Measurements from ENCODE around the gene CGB5. TPM values are rescaled to one million over a fixed set of nuclear protein-coding genes. Genes with fewer than 3 reads are reported as not detected.

The CGB5 gene
- total and polyA plus RNA-seq, 12 donors: 0.72 TPM; not detected in 11

DNA sequence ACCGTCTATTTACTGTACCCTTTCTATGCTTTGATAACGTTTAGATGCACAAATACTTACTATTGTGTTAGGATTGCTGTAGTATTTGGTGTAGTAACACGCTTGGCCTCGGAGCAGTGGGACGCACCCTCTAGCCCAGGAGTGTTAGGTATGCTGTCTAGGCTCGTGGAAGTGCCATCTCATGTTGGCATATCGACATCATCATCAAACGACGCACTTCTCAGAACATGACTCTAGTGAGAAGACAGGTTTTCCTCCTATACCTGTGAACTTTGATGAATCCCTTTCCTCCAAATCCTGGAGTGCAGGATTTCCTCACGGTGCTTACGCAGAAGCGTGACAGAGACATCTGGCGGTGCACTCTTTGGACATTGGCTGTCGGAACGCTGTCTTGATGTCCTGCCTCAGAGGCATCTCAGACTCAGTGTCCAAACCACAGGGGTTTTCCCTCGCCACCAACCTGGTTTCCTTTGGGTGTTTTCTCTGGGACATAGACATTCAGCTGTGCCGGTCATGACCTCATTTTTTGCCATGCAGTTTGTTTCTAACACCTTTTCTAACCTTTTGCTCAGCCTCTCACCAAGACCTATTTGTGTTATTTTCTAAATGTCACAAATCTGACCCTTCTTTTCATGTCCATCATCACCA, 47.9 kb downstream of the CGB5 start:
- Histone ChIP-seq H3K9me3 (replicated peaks in 1 of 3) (no peaks in the 10 kb centered on the region), H3K36me3 (replicated peaks in 1 of 2) (peaks cover 0 to 85% of the 10 kb centered on the region in 2 donors), H3K27me3 (no peaks in the 10 kb centered on the region), H3K27ac (no peak overlapping the region), H3K4me1 (replicated peaks in 1 of 2) (peaks cover 3 to 30% of the 10 kb centered on the region in 2 donors), H3K4me3 (no peak overlapping the region)
- intact Hi-C loops (cut with DNase I): no loop called here
- DNase-seq: no peak
- TF ChIP-seq POLR2A (IDR thresholded peaks at IDR 0.05): no peak
- TF ChIP-seq, protein P1, sequence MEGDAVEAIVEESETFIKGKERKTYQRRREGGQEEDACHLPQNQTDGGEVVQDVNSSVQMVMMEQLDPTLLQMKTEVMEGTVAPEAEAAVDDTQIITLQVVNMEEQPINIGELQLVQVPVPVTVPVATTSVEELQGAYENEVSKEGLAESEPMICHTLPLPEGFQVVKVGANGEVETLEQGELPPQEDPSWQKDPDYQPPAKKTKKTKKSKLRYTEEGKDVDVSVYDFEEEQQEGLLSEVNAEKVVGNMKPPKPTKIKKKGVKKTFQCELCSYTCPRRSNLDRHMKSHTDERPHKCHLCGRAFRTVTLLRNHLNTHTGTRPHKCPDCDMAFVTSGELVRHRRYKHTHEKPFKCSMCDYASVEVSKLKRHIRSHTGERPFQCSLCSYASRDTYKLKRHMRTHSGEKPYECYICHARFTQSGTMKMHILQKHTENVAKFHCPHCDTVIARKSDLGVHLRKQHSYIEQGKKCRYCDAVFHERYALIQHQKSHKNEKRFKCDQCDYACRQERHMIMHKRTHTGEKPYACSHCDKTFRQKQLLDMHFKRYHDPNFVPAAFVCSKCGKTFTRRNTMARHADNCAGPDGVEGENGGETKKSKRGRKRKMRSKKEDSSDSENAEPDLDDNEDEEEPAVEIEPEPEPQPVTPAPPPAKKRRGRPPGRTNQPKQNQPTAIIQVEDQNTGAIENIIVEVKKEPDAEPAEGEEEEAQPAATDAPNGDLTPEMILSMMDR (IDR thresholded peaks at IDR 0.05): no peak
- 86 to 91% (median 88%) methylated on average over 17 of the region's 17 CpGs for WGBS, 4 donors

DNA sequence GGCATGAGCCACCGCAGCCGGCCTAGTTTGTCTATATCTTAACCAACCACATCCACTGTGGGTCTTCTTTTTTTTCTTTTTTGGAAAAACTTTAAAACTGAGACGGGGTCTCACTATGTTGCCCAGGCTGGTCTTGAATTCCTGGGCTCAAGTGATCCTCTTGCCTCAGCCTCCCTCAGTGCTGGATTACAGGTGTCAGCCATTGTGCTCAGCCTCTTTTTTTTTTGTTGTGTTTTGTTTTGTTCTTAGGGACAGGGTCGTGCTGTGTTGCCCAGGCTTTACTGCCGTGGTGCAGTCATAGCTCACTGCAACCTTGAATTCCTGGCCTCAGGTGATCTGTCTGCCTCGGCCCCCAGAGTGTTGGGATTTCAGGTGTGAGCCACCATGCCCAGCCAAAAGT, 49.0 kb downstream of the CGB5 start:
- no peaks in the 10 kb centered on the region for H3K9me3 ChIP-seq (replicated peaks in 1 of 3)
- peaks cover 0 to 18% of the 10 kb centered on the region in 2 donors for H3K4me1 ChIP-seq (replicated peaks in 1 of 2)
- no peak for DNase-seq
- no peak overlapping the region for H3K4me3 ChIP-seq
- intact Hi-C loops (cut with DNase I): no loop called here
- WGBS, 4 donors: 81 to 90% (median 82%) methylated on average over 6 of the region's 6 CpGs
- peaks cover 0 to 92% of the 10 kb centered on the region in 2 donors for H3K36me3 ChIP-seq (replicated peaks in 1 of 2)
- TF ChIP-seq, protein P1 (IDR thresholded peaks at IDR 0.05): no peak
- TF ChIP-seq POLR2A (IDR thresholded peaks at IDR 0.05): no peak
- H3K27me3 ChIP-seq: no peaks in the 10 kb centered on the region
- H3K27ac ChIP-seq: no peak overlapping the region

Small RNA genes lying within 50 kb of the gene (microRNA-seq; reads per million reads assigned to microRNA genes)
- 0 to 0.28 (median 0) reads per million in 3 donors for gene MIR6798

Small RNA genes lying within 50 kb of the gene (small RNA-seq; reads per million reads assigned to genes)
- gene MIR6798 (0 reads per million in 2 donors), gene RN7SL708P (0 reads per million in 2 donors)

Other genes with a start within 250 kb of the CGB5 start
- 100 to 1,000 TPM in 7 of 9 donors, 10 to 100 TPM in 2; 57.5 to 163 (median 107) TPM for gene BCAT2, start 232.8 kb upstream of the CGB5 start, total RNA-seq
- gene BCAT2, start 232.8 kb upstream of the CGB5 start, polyA plus RNA-seq: 100 to 1,000 TPM in 1 of 3 donors, 10 to 100 TPM in 2; 82.9 to 114 (median 87.6) TPM
- gene HSD17B14, start 207.4 kb upstream of the CGB5 start, total RNA-seq: 10 to 100 TPM; 18.9 to 63.0 (median 40.1) TPM
- 100 to 1,000 TPM in 2 of 3 donors, 1 to 10 TPM in 1; 7.4 to 178 (median 135) TPM for gene HSD17B14, start 207.4 kb upstream of the CGB5 start, polyA plus RNA-seq
- gene PLEKHA4, start 175.2 kb upstream of the CGB5 start, total RNA-seq: 10 to 100 TPM in 8 of 9 donors, 1 to 10 TPM in 1; 4.5 to 65.1 (median 24.5) TPM
- 10 to 100 TPM in 2 of 3 donors, 1 to 10 TPM in 1; 7.1 to 74.6 (median 70.8) TPM for gene PLEKHA4, start 175.2 kb upstream of the CGB5 start, polyA plus RNA-seq
- gene PPP1R15A, start 171.4 kb upstream of the CGB5 start, total RNA-seq: 10 to 100 TPM; 18.2 to 54.6 (median 39.4) TPM
- 100 to 1,000 TPM in 1 of 3 donors, 10 to 100 TPM in 2; 49.2 to 174 (median 73.3) TPM for gene PPP1R15A, start 171.4 kb upstream of the CGB5 start, polyA plus RNA-seq
- under 1 TPM in 5 of 9 donors, not detected in 4; 0.14 to 0.72 (median 0.27) TPM for gene TULP2, start 145.1 kb upstream of the CGB5 start, total RNA-seq
- gene TULP2, start 145.1 kb upstream of the CGB5 start, polyA plus RNA-seq: under 1 TPM in 1 of 3 donors, not detected in 2; 0.07 TPM
- 100 to 1,000 TPM; 117 to 581 (median 289) TPM for gene NUCB1, start 143.5 kb upstream of the CGB5 start, total RNA-seq
- 100 to 1,000 TPM in 2 of 3 donors, 10 to 100 TPM in 1; 98.8 to 189 (median 175) TPM for gene NUCB1, start 143.5 kb upstream of the CGB5 start, polyA plus RNA-seq
- under 1 TPM in 4 of 9 donors, not detected in 5; 0.17 to 0.56 (median 0.33) TPM for gene DHDH, start 110.1 kb upstream of the CGB5 start, total RNA-seq
- 1 to 10 TPM in 1 of 3 donors, under 1 TPM in 2; 0.27 to 2.8 (median 0.47) TPM for gene DHDH, start 110.1 kb upstream of the CGB5 start, polyA plus RNA-seq
- gene BAX, start 89.0 kb upstream of the CGB5 start, total RNA-seq: 10 to 100 TPM; 18.1 to 79.0 (median 56.1) TPM
- 10 to 100 TPM; 21.5 to 61.3 (median 41.0) TPM for gene BAX, start 89.0 kb upstream of the CGB5 start, polyA plus RNA-seq
- over 10,000 TPM in 1 of 9 donors, 1,000 to 10,000 TPM in 8; 3,284 to 11,726 (median 3,862) TPM for gene FTL, start 78.5 kb upstream of the CGB5 start, total RNA-seq
- gene FTL, start 78.5 kb upstream of the CGB5 start, polyA plus RNA-seq: 1,000 to 10,000 TPM; 2,288 to 7,123 (median 4,274) TPM
- gene GYS1, start 50.5 kb upstream of the CGB5 start, total RNA-seq: 10 to 100 TPM; 23.7 to 63.9 (median 36.9) TPM
- gene GYS1, start 50.5 kb upstream of the CGB5 start, polyA plus RNA-seq: 10 to 100 TPM; 35.2 to 45.9 (median 37.7) TPM
- 100 to 1,000 TPM in 2 of 9 donors, 10 to 100 TPM in 7; 45.4 to 143 (median 76.8) TPM for gene RUVBL2, start 50.0 kb upstream of the CGB5 start, total RNA-seq
- 10 to 100 TPM; 41.3 to 93.3 (median 70.7) TPM for gene RUVBL2, start 50.0 kb upstream of the CGB5 start, polyA plus RNA-seq
- gene LHB, start 26.8 kb upstream of the CGB5 start, total RNA-seq: 1 to 10 TPM in 3 of 9 donors, under 1 TPM in 1, not detected in 5; 0.74 to 6.5 (median 1.4) TPM
- gene LHB, start 26.8 kb upstream of the CGB5 start, polyA plus RNA-seq: 1 to 10 TPM in 2 of 3 donors, under 1 TPM in 1; 0.38 to 8.8 (median 6.0) TPM
- gene CGB3, start 19.5 kb upstream of the CGB5 start, total RNA-seq: not detected
- gene CGB3, start 19.5 kb upstream of the CGB5 start, polyA plus RNA-seq: not detected
- gene CGB2, start 12.0 kb upstream of the CGB5 start, total RNA-seq: not detected
- not detected for gene CGB2, start 12.0 kb upstream of the CGB5 start, polyA plus RNA-seq
- under 1 TPM in 1 of 9 donors, not detected in 8; 0.53 TPM for gene CGB1, start 7.0 kb upstream of the CGB5 start, total RNA-seq
- gene CGB1, start 7.0 kb upstream of the CGB5 start, polyA plus RNA-seq: not detected
- gene CGB8, start 5.3 kb downstream of the CGB5 start, total RNA-seq: not detected
- gene CGB8, start 5.3 kb downstream of the CGB5 start, polyA plus RNA-seq: not detected
- under 1 TPM in 2 of 9 donors, not detected in 7; 0.15 to 0.28 TPM for gene CGB7, start 13.9 kb downstream of the CGB5 start, total RNA-seq
- under 1 TPM in 2 of 3 donors, not detected in 1; 0.13 to 0.97 TPM for gene CGB7, start 13.9 kb downstream of the CGB5 start, polyA plus RNA-seq
- gene NTF4, start 21.0 kb downstream of the CGB5 start, total RNA-seq: under 1 TPM in 1 of 9 donors, not detected in 8; 0.55 TPM
- gene NTF4, start 21.0 kb downstream of the CGB5 start, polyA plus RNA-seq: not detected
- not detected for gene KCNA7, start 28.9 kb downstream of the CGB5 start, total RNA-seq
- gene KCNA7, start 28.9 kb downstream of the CGB5 start, polyA plus RNA-seq: not detected
- 100 to 1,000 TPM; 109 to 443 (median 221) TPM for gene SNRNP70, start 41.6 kb downstream of the CGB5 start, total RNA-seq
- 1,000 to 10,000 TPM in 1 of 3 donors, 100 to 1,000 TPM in 2; 114 to 1,255 (median 535) TPM for gene SNRNP70, start 41.6 kb downstream of the CGB5 start, polyA plus RNA-seq
- gene LIN7B, start 70.5 kb downstream of the CGB5 start, total RNA-seq: 10 to 100 TPM in 4 of 9 donors, 1 to 10 TPM in 5; 4.9 to 15.3 (median 9.5) TPM
- gene LIN7B, start 70.5 kb downstream of the CGB5 start, polyA plus RNA-seq: 10 to 100 TPM in 2 of 3 donors, 1 to 10 TPM in 1; 4.4 to 35.2 (median 32.9) TPM
- gene C19orf73, start 75.3 kb downstream of the CGB5 start, total RNA-seq: 1 to 10 TPM in 8 of 9 donors, under 1 TPM in 1; 0.94 to 4.7 (median 1.8) TPM
- gene C19orf73, start 75.3 kb downstream of the CGB5 start, polyA plus RNA-seq: 1 to 10 TPM; 1.1 to 8.2 (median 4.5) TPM
- gene PPFIA3, start 75.7 kb downstream of the CGB5 start, total RNA-seq: 10 to 100 TPM in 6 of 9 donors, 1 to 10 TPM in 3; 6.1 to 21.5 (median 14.7) TPM
- gene PPFIA3, start 75.7 kb downstream of the CGB5 start, polyA plus RNA-seq: 10 to 100 TPM in 2 of 3 donors, 1 to 10 TPM in 1; 2.9 to 60.2 (median 27.3) TPM
- gene HRC, start 111.5 kb downstream of the CGB5 start, total RNA-seq: 10 to 100 TPM in 1 of 9 donors, 1 to 10 TPM in 7, under 1 TPM in 1; 0.77 to 28.4 (median 2.8) TPM
- gene HRC, start 111.5 kb downstream of the CGB5 start, polyA plus RNA-seq: 1 to 10 TPM; 2.1 to 2.5 (median 2.4) TPM
- 10 to 100 TPM in 6 of 9 donors, 1 to 10 TPM in 3; 6.8 to 25.1 (median 15.4) TPM for gene TRPM4, start 113.9 kb downstream of the CGB5 start, total RNA-seq
- 10 to 100 TPM in 2 of 3 donors, 1 to 10 TPM in 1; 4.2 to 56.3 (median 20.6) TPM for gene TRPM4, start 113.9 kb downstream of the CGB5 start, polyA plus RNA-seq